H9 (cell line): ENCODE data around the gene FNDC4. TPM values are rescaled to one million over a fixed set of nuclear protein-coding genes. Genes with fewer than 3 reads are reported as not detected.

Experiments
- DNase-seq: peaks from one replicate; pipeline ENCODE4 v3.0.0-alpha.2; 2017
- H2AFZ ChIP-seq: one replicate; pipeline ENCODE4 v1.6.1; 2013; ENCODE audit warnings: mild to moderate bottlenecking, low read length, control low read depth, moderate library complexity
- H2AK5ac ChIP-seq: 2 replicates; pipeline ENCODE4 v1.6.1; 2013; ENCODE audit warnings: low read length, control low read depth, mixed read lengths; ENCODE audit not compliant: insufficient read length
- H2BK120ac ChIP-seq: one replicate; pipeline ENCODE4 v1.6.1; 2013; ENCODE audit warnings: low read depth, mild to moderate bottlenecking, low read length, control low read depth, inconsistent platforms; ENCODE audit not compliant: poor library complexity, severe bottlenecking
- H2BK12ac ChIP-seq: 2 replicates; pipeline ENCODE4 v1.6.1; 2013; ENCODE audit warnings: low read length, control low read depth, mixed read lengths, low read depth; ENCODE audit not compliant: insufficient read length
- H2BK15ac ChIP-seq: 2 replicates; pipeline ENCODE4 v1.6.1; 2013; ENCODE audit warnings: low read depth, low read length, control low read depth
- H2BK20ac ChIP-seq: one replicate; pipeline ENCODE4 v1.6.1; 2013; ENCODE audit warnings: low read depth, mild to moderate bottlenecking, low read length, control low read depth, inconsistent platforms; ENCODE audit not compliant: poor library complexity, severe bottlenecking
- H2BK5ac ChIP-seq: 2 replicates; pipeline ENCODE4 v1.6.1; 2013; ENCODE audit warnings: low read length, control low read depth, mixed read lengths; ENCODE audit not compliant: insufficient read length
- H3K14ac ChIP-seq: 2 replicates; pipeline ENCODE4 v1.6.1; 2013; ENCODE audit warnings: low read length, control low read depth; ENCODE audit not compliant: insufficient read depth
- H3K18ac ChIP-seq: 2 replicates; pipeline ENCODE4 v1.6.1; 2013; ENCODE audit warnings: low read depth, mild to moderate bottlenecking, mixed read lengths, low read length, control low read depth; ENCODE audit not compliant: insufficient read length
- H3K23ac ChIP-seq: 2 replicates; pipeline ENCODE4 v1.6.1; 2013; ENCODE audit warnings: low read length, control low read depth, mixed read lengths, low read depth; ENCODE audit not compliant: insufficient read length
- H3K23me2 ChIP-seq: 2 replicates; pipeline ENCODE4 v1.6.1; 2013; ENCODE audit warnings: low read depth, mild to moderate bottlenecking, mixed read lengths, low read length, control low read depth; ENCODE audit not compliant: insufficient read length, poor library complexity, severe bottlenecking
- H3K27ac ChIP-seq: 2 replicates; pipeline ENCODE4 v1.5.1; 2013; ENCODE audit warnings: low read length, control low read depth, mixed read lengths, low read depth; ENCODE audit not compliant: insufficient read length
- H3K27me3 ChIP-seq: 2 replicates; pipeline ENCODE4 v1.6.1; 2013; ENCODE audit warnings: low read length, control low read depth, inconsistent platforms; ENCODE audit not compliant: insufficient read depth
- H3K4ac ChIP-seq: 2 replicates; pipeline ENCODE4 v1.6.1; 2013; ENCODE audit warnings: low read depth, mild to moderate bottlenecking, control low read depth, inconsistent platforms, low read length, moderate library complexity
- H3K4me1 ChIP-seq: 2 replicates; pipeline ENCODE4 v1.6.1; 2013; ENCODE audit warnings: low read length, control low read depth, inconsistent platforms; ENCODE audit not compliant: insufficient read depth
- H3K4me2 ChIP-seq: 2 replicates; pipeline ENCODE4 v1.6.1; 2013; ENCODE audit warnings: low read length, control low read depth, mixed read lengths; ENCODE audit not compliant: insufficient read length, insufficient read depth
- H3K56ac ChIP-seq: 2 replicates; pipeline ENCODE4 v1.6.1; 2013; ENCODE audit warnings: low read depth, mild to moderate bottlenecking, mixed read lengths, low read length, control low read depth; ENCODE audit not compliant: insufficient read length
- H3K79me1 ChIP-seq: 2 replicates; pipeline ENCODE4 v1.6.1; 2013; ENCODE audit warnings: low read depth, mild to moderate bottlenecking, moderate library complexity, low read length, control low read depth, inconsistent platforms; ENCODE audit not compliant: insufficient read depth, poor library complexity, severe bottlenecking
- H3K79me2 ChIP-seq: 2 replicates; pipeline ENCODE4 v1.6.1; 2013; ENCODE audit warnings: low read length, control low read depth, inconsistent platforms; ENCODE audit not compliant: insufficient read depth
- H3K9ac ChIP-seq: 2 replicates; pipeline ENCODE4 v1.6.1; 2013; ENCODE audit warnings: low read length, control low read depth, mixed read lengths; ENCODE audit not compliant: insufficient read length; ENCODE audit errors: extremely low read depth
- H3K9me3 ChIP-seq: one replicate; pipeline ENCODE4 v1.6.1; 2013; ENCODE audit warnings: low read depth, low read length, inconsistent platforms; ENCODE audit not compliant: control insufficient read depth
- H3T11ph ChIP-seq: one replicate; pipeline ENCODE4 v1.6.1; 2013; ENCODE audit warnings: mild to moderate bottlenecking, low read length, control low read depth, inconsistent platforms
- H4K20me1 ChIP-seq: one replicate; pipeline ENCODE4 v1.6.1; 2013; ENCODE audit not compliant: control insufficient read depth, insufficient read length, insufficient read depth
- H4K5ac ChIP-seq: 2 replicates; pipeline ENCODE4 v1.6.1; 2013; ENCODE audit warnings: low read depth, mild to moderate bottlenecking, mixed read lengths, low read length, control low read depth; ENCODE audit not compliant: insufficient read length
- H4K8ac ChIP-seq: replicated peaks from 2 replicates; pipeline ENCODE4 v1.6.1; 2013; ENCODE audit warnings: low read length, control low read depth, mixed read lengths, low read depth; ENCODE audit not compliant: insufficient read length
- H4K91ac ChIP-seq: 2 replicates; pipeline ENCODE4 v1.6.1; 2013; ENCODE audit warnings: low read depth, mild to moderate bottlenecking, moderate library complexity, mixed read lengths, low read length, control low read depth; ENCODE audit not compliant: insufficient read length
- H3K27ac Mint-ChIP-seq, 3 experiments: 2 replicates in 2 of 3; 3 replicates in 1 of 3; pipeline ENCODE4 v1.8.0; 2020 to 2021; ENCODE audit warnings: mixed read lengths in 3 of 3, mild to moderate bottlenecking in 1 of 3, moderate library complexity in 1 of 3
- H3K27me3 Mint-ChIP-seq: 2 replicates; pipeline ENCODE4 v1.8.0; 2021; ENCODE audit warnings: low read depth, mild to moderate bottlenecking, moderate library complexity, mixed read lengths
- H3K36me3 Mint-ChIP-seq, 3 experiments: 2 replicates in 2 of 3; 3 replicates in 1 of 3; pipeline ENCODE4 v1.8.0; 2020 to 2021; ENCODE audit warnings: low read depth in 3 of 3, mixed read lengths in 3 of 3; ENCODE audit not compliant: insufficient read depth in 1 of 3
- H3K4me1 Mint-ChIP-seq, 2 experiments: 2 replicates each; pipeline ENCODE4 v1.8.0; 2020; ENCODE audit warnings: mixed read lengths in 2 of 2
- H3K4me3 Mint-ChIP-seq, 2 experiments: 2 replicates in 1 of 2; 3 replicates in 1 of 2; pipeline ENCODE4 v1.8.0; 2020 to 2021; ENCODE audit warnings: mild to moderate bottlenecking in 2 of 2, mixed read lengths in 2 of 2, moderate library complexity in 1 of 2
- H3K9me3 Mint-ChIP-seq, 2 experiments: 2 replicates in 1 of 2; 3 replicates in 1 of 2; pipeline ENCODE4 v1.8.0; 2020; ENCODE audit warnings: mild to moderate bottlenecking in 2 of 2, mixed read lengths in 2 of 2, moderate library complexity in 1 of 2
- WGBS: extraction: QIAGEN DNeasy Blood & Tissue Kit; methylation state at CpG from one replicate; pipeline ENCODE4 v1.1.7; 2013; ENCODE audit warnings: missing lambda C conversion rate, low lambda C conversion rate, mixed read lengths; ENCODE audit not compliant: insufficient read length; ENCODE audit errors: extremely low coverage; 5-methylcytosine and 5-hydroxymethylcytosine counted together
- total RNA-seq: library from RNA; stranded (reverse); gene quantifications from 2 replicates; pipeline ENCODE4 v1.2.1, GENCODE V29; 2021
- TF ChIP-seq, protein P1 (sequence below): fragments of 200-600 bp; sonication (generic); conservative IDR thresholded peaks from 3 replicates; pipeline ENCODE4 v1.8.0; 2021; ENCODE audit warnings: antibody characterized with exemption, mild to moderate bottlenecking

The FNDC4 gene
- total RNA-seq, 1 experiment from 2014 or later = 21.5 TPM

DNA sequence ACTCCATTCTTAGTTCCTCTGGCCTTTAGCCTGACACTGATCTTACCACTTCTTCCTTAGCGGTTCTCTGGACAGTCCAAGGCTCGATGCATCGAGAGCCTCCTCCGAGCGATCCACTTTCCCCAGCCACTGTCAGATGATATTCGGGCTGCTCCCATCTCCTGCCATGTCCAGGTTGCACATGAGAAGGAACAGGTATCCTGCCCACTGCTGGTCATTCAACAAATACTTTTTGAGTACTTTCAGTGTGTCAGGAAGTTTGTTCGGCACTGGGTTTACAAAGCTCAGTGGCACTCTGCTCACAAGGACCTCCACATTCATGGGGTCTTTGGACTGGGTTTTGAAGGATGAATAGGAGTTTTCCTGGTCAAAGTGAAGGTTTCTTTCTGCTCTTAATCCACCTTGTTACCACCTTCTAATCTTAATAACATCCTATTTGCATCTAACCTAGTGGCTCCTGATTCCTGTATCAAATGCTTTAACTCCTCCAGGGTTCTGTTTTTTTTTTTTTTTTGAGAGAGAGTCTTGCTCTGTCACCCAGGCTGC lies 27.5 kb upstream of the FNDC4 start:
- Histone ChIP-seq H3K4me2 (no peak overlapping the region), H2BK120ac (no peak overlapping the region), H3K27ac (no peak overlapping the region), H3T11ph (no peak overlapping the region), H3K4ac (no peak overlapping the region), H3K27me3 (no peaks in the 10 kb centered on the region), H3K79me2 (no peaks in the 10 kb centered on the region), H2BK12ac (no peak overlapping the region), H4K91ac (no peak overlapping the region), H2BK15ac (no peak overlapping the region), H4K5ac (no peak overlapping the region), H3K79me1 (no peaks in the 10 kb centered on the region), H4K8ac (no peak overlapping the region), H2AK5ac (no peak overlapping the region), H2AFZ (no peak overlapping the region), H2BK5ac (no peak overlapping the region), H2BK20ac (no peak overlapping the region), H3K4me1 (no peaks in the 10 kb centered on the region), H3K23ac (no peak overlapping the region), H3K56ac (no peak overlapping the region), H3K23me2 (no peaks in the 10 kb centered on the region), H4K20me1 (no peaks in the 10 kb centered on the region), H3K14ac (no peak overlapping the region), H3K9me3 (no peaks in the 10 kb centered on the region), H3K9ac (no peak overlapping the region), H3K18ac (no peak overlapping the region)
- DNase-seq = no peak
- no peak overlapping the region for H3K4me3 Mint-ChIP-seq
- 0 out of 4 replicates have a peak, but pooled peaks cover 0 to 2% of the 10 kb centered on the region in 2 experiments for H3K4me1 Mint-ChIP-seq
- H3K27me3 Mint-ChIP-seq = peaks cover 9% of the 10 kb centered on the region
- no peaks in the 10 kb centered on the region for H3K36me3 Mint-ChIP-seq
- H3K9me3 Mint-ChIP-seq = no peaks in the 10 kb centered on the region
- no peak overlapping the region for H3K27ac Mint-ChIP-seq
- TF ChIP-seq, protein P1, sequence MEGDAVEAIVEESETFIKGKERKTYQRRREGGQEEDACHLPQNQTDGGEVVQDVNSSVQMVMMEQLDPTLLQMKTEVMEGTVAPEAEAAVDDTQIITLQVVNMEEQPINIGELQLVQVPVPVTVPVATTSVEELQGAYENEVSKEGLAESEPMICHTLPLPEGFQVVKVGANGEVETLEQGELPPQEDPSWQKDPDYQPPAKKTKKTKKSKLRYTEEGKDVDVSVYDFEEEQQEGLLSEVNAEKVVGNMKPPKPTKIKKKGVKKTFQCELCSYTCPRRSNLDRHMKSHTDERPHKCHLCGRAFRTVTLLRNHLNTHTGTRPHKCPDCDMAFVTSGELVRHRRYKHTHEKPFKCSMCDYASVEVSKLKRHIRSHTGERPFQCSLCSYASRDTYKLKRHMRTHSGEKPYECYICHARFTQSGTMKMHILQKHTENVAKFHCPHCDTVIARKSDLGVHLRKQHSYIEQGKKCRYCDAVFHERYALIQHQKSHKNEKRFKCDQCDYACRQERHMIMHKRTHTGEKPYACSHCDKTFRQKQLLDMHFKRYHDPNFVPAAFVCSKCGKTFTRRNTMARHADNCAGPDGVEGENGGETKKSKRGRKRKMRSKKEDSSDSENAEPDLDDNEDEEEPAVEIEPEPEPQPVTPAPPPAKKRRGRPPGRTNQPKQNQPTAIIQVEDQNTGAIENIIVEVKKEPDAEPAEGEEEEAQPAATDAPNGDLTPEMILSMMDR = no peak; the same call in 2 of the 3 replicates
- WGBS = no CpG with 5 or more reads among the region's 7 CpGs
